ENCODE measurements around the gene SV2C. TPM values are rescaled to one million over a fixed set of nuclear protein-coding genes. Genes with fewer than 3 reads are reported as not detected.

Gene SV2C
- total and polyA plus RNA-seq, 3 donors from 2014 or later, result 0.24 to 0.87 (median 0.56) TPM

DNA sequence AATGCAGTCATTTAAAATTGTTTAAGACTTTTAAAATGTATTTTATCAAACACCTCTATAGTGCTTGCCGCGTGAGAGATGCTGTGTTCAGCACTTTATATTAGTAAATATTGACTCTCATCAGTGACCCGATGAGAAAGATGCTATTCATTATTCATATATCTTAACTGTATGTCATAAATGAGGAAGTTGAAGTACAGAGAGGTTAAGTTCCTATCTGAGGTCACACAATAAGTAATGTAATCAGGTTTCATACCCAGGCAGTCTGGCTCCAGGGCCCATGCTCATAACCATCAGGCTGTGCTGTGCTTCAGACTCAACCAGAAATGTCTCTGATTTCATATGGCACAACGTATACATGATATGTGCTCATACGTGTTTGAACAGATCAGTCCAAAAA lies 119.0 kb downstream of the SV2C start:
- TF ChIP-seq POLR2A (IDR thresholded peaks at IDR 0.05) (no peak), CTCF (IDR thresholded peaks at IDR 0.05) (no peak)
- Histone ChIP-seq H3K36me3 (ENCODE audit: low read depth, missing control alignments) (no peaks in the 10 kb centered on the region), H3K27me3 (no peaks in the 10 kb centered on the region), H3K4me1 (no peaks in the 10 kb centered on the region), H3K27ac (no peak overlapping the region), H3K4me3 (no peak overlapping the region), H3K9me3 (no peaks in the 10 kb centered on the region)
- DNase-seq, result no peak
- intact Hi-C loops (cut with DNase I; ENCODE audit: low total_unique reads), result no loop called here
- 82 to 85% methylated on average over 5 of the region's 5 CpGs for WGBS, 2 donors

GRCh38 chr5:76204191-76204590 lies 121.0 kb downstream of the SV2C start:
- WGBS, 2 donors, result 85 to 100% methylated on average over 1 of the region's 1 CpG
- intact Hi-C loops (cut with DNase I; ENCODE audit: low total_unique reads), result no loop called here
- no peak overlapping the region for H3K27ac ChIP-seq
- no peaks in the 10 kb centered on the region for H3K27me3 ChIP-seq
- H3K9me3 ChIP-seq, result no peaks in the 10 kb centered on the region
- H3K36me3 ChIP-seq (ENCODE audit: low read depth, missing control alignments), result no peaks in the 10 kb centered on the region
- no peaks in the 10 kb centered on the region for H3K4me1 ChIP-seq
- TF ChIP-seq CTCF (IDR thresholded peaks at IDR 0.05) (no peak), POLR2A (IDR thresholded peaks at IDR 0.05) (no peak)
- no peak for DNase-seq
- H3K4me3 ChIP-seq, result no peak overlapping the region

- DNase-seq, result no peak
- H3K27ac ChIP-seq, result no peak overlapping the region
- H3K4me3 ChIP-seq, result no peak overlapping the region
- no peaks in the 10 kb centered on the region for H3K27me3 ChIP-seq
- intact Hi-C loops (cut with DNase I; ENCODE audit: low total_unique reads), result no loop called here
- H3K9me3 ChIP-seq, result no peaks in the 10 kb centered on the region
- no peak for TF ChIP-seq CTCF (IDR thresholded peaks at IDR 0.05)
- 63 to 68% methylated on average over 3 of the region's 3 CpGs for WGBS, 2 donors
- no peaks in the 10 kb centered on the region for H3K36me3 ChIP-seq (ENCODE audit: low read depth, missing control alignments)
- no peaks in the 10 kb centered on the region for H3K4me1 ChIP-seq
These were observed 121.5 kb downstream of the SV2C start for GRCh38 chr5:76204713-76205112.

- no peak for DNase-seq
- no peak overlapping the region for H3K4me3 ChIP-seq
- H3K9me3 ChIP-seq, result no peaks in the 10 kb centered on the region
- no peaks in the 10 kb centered on the region for H3K4me1 ChIP-seq
- 69 to 73% methylated on average over 2 of the region's 2 CpGs for WGBS, 2 donors
- no peak for TF ChIP-seq CTCF (IDR thresholded peaks at IDR 0.05)
- H3K36me3 ChIP-seq (ENCODE audit: low read depth, missing control alignments), result no peaks in the 10 kb centered on the region
- H3K27ac ChIP-seq, result no peak overlapping the region
- no peaks in the 10 kb centered on the region for H3K27me3 ChIP-seq
- intact Hi-C loops (cut with DNase I; ENCODE audit: low total_unique reads), result no loop called here
These were observed 123.9 kb downstream of the SV2C start for GRCh38 chr5:76207120-76207519.

GRCh38 chr5:76209297-76209696 lies 126.1 kb downstream of the SV2C start:
- no peaks in the 10 kb centered on the region for H3K27me3 ChIP-seq
- no peak overlapping the region for H3K27ac ChIP-seq
- 89 to 92% methylated on average over 2 of the region's 2 CpGs for WGBS, 2 donors
- H3K4me1 ChIP-seq, result no peaks in the 10 kb centered on the region
- no peak for DNase-seq
- no peaks in the 10 kb centered on the region for H3K9me3 ChIP-seq
- intact Hi-C loops (cut with DNase I; ENCODE audit: low total_unique reads), result no loop called here
- no peaks in the 10 kb centered on the region for H3K36me3 ChIP-seq (ENCODE audit: low read depth, missing control alignments)
- TF ChIP-seq CTCF (IDR thresholded peaks at IDR 0.05), result peak in 1 of 3 experiments; percentile 7
- no peak for TF ChIP-seq POLR2A (IDR thresholded peaks at IDR 0.05)
- no peak overlapping the region for H3K4me3 ChIP-seq

Measured in testis (tissue), 3 donors.